Endodermal cell (in vitro differentiated cells): ENCODE data around the gene CFLAR. TPM values are rescaled to one million over a fixed set of nuclear protein-coding genes. Genes with fewer than 3 reads are reported as not detected.

ENCODE experiments used
- DNase-seq: peaks from one replicate; pipeline ENCODE4 v3.0.0-alpha.2; 2017
- H3K27ac ChIP-seq: 2 replicates; pipeline ENCODE4 v1.5.1; 2013; ENCODE audit warnings: mild to moderate bottlenecking, low read depth, low read length, moderate library complexity
- H3K27me3 ChIP-seq: 2 replicates; pipeline ENCODE4 v1.6.1; 2013; ENCODE audit warnings: mild to moderate bottlenecking, low read length, moderate library complexity; ENCODE audit not compliant: insufficient read depth, control insufficient read depth, poor library complexity, severe bottlenecking
- H3K36me3 ChIP-seq: 2 replicates; pipeline ENCODE4 v1.7.0; 2013; ENCODE audit warnings: mild to moderate bottlenecking, low read length, moderate library complexity; ENCODE audit not compliant: control insufficient read depth, insufficient read depth
- H3K4me1 ChIP-seq: one replicate; pipeline ENCODE4 v1.7.0; 2013; ENCODE audit warnings: low read length; ENCODE audit not compliant: control insufficient read depth, insufficient read depth
- H3K4me3 ChIP-seq: 2 replicates; pipeline ENCODE4 v1.5.1; 2013; ENCODE audit warnings: mild to moderate bottlenecking, low read length, moderate library complexity
- H3K9ac ChIP-seq: 2 replicates; pipeline ENCODE4 v1.6.1; 2013; ENCODE audit warnings: mild to moderate bottlenecking, low read length, moderate library complexity; ENCODE audit not compliant: poor library complexity, severe bottlenecking; ENCODE audit errors: extremely low read depth
- H3K9me3 ChIP-seq: 2 replicates; pipeline ENCODE4 v1.6.1; 2013; ENCODE audit warnings: mild to moderate bottlenecking, low read length, moderate library complexity; ENCODE audit not compliant: control insufficient read depth
- H3K27ac Mint-ChIP-seq: 2 replicates; pipeline ENCODE4 v1.8.0; 2020; ENCODE audit warnings: mixed read lengths
- H3K27me3 Mint-ChIP-seq: 2 replicates; pipeline ENCODE4 v1.8.0; 2021; ENCODE audit warnings: mild to moderate bottlenecking, mixed read lengths; ENCODE audit not compliant: insufficient read depth
- H3K36me3 Mint-ChIP-seq: 2 replicates; pipeline ENCODE4 v1.8.0; 2020; ENCODE audit warnings: low read depth, mixed read lengths
- H3K4me1 Mint-ChIP-seq: 2 replicates; pipeline ENCODE4 v1.8.0; 2020; ENCODE audit warnings: mixed read lengths
- H3K4me3 Mint-ChIP-seq: 2 replicates; pipeline ENCODE4 v1.8.0; 2020; ENCODE audit warnings: mild to moderate bottlenecking, moderate library complexity, mixed read lengths
- H3K9me3 Mint-ChIP-seq: 2 replicates; pipeline ENCODE4 v1.8.0; 2020; ENCODE audit warnings: mild to moderate bottlenecking, mixed read lengths
- WGBS, 2 experiments: methylation state at CpG; one replicate each; pipeline versions ENCODE4 v1.1.5 to v1.1.7; 2013; ENCODE audit warnings: missing lambda C conversion rate in 2 of 2, mixed read lengths in 1 of 2; ENCODE audit not compliant: insufficient coverage in 1 of 2, insufficient read length in 1 of 2; 5-methylcytosine and 5-hydroxymethylcytosine counted together
- total RNA-seq, 2 donors: library from RNA; stranded (reverse); fragmentation: NEBNext Ultra II Directional in 1 of 2; extraction: Animal tissue kit (Norgen Biotek cat#: 25700) in 1 of 2; gene quantifications; 2 replicates in 1 of 2; 3 replicates in 1 of 2; pipeline ENCODE4 v1.2.1, GENCODE V29; 2021
- TF ChIP-seq, protein P1 (sequence below): fragments of 200-600 bp; sonication (generic); conservative IDR thresholded peaks from 2 replicates; pipeline ENCODE4 v1.5.0; 2021; ENCODE audit warnings: antibody characterized with exemption, mild to moderate bottlenecking

CFLAR gene
- total RNA-seq, 2 donors from 2014 or later, result 168 to 197 TPM

DNA sequence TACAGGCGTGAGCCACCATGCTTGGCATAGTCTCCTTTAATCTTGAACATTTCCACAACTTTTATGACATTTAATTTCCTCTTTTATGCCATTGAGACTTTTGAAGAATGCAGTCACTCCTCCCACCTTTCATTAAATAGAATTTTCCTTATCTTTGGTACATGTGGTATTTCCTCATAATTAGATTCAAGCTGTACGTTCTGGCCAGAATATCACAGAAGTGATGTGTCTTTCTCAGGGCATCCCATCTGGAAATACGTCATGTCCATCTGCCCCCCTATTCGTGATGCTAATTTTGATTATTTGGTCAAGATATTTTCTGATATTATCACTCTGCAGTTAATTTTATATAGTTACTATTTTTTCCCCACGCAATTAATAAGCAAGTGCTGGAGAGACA lies 83.9 kb downstream of the CFLAR start:
- Histone ChIP-seq H3K27ac (no peak overlapping the region), H3K9me3 (no peaks in the 10 kb centered on the region), H3K36me3 (no peaks in the 10 kb centered on the region), H3K4me3 (no peak overlapping the region), H3K4me1 (no peaks in the 10 kb centered on the region), H3K27me3 (no peaks in the 10 kb centered on the region), H3K9ac (no peak overlapping the region)
- Mint-ChIP-seq H3K4me1 (peaks cover 4% of the 10 kb centered on the region), H3K4me3 (no peak overlapping the region), H3K36me3 (peaks cover 24% of the 10 kb centered on the region), H3K27ac (no peak overlapping the region), H3K27me3 (no peaks in the 10 kb centered on the region), H3K9me3 (no peaks in the 10 kb centered on the region)
- WGBS, 2 experiments, result 96 to 97% methylated on average over 4 to 5 of the region's 5 CpGs
- TF ChIP-seq, protein P1, sequence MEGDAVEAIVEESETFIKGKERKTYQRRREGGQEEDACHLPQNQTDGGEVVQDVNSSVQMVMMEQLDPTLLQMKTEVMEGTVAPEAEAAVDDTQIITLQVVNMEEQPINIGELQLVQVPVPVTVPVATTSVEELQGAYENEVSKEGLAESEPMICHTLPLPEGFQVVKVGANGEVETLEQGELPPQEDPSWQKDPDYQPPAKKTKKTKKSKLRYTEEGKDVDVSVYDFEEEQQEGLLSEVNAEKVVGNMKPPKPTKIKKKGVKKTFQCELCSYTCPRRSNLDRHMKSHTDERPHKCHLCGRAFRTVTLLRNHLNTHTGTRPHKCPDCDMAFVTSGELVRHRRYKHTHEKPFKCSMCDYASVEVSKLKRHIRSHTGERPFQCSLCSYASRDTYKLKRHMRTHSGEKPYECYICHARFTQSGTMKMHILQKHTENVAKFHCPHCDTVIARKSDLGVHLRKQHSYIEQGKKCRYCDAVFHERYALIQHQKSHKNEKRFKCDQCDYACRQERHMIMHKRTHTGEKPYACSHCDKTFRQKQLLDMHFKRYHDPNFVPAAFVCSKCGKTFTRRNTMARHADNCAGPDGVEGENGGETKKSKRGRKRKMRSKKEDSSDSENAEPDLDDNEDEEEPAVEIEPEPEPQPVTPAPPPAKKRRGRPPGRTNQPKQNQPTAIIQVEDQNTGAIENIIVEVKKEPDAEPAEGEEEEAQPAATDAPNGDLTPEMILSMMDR, result no peak
- DNase-seq, result no peak

DNA sequence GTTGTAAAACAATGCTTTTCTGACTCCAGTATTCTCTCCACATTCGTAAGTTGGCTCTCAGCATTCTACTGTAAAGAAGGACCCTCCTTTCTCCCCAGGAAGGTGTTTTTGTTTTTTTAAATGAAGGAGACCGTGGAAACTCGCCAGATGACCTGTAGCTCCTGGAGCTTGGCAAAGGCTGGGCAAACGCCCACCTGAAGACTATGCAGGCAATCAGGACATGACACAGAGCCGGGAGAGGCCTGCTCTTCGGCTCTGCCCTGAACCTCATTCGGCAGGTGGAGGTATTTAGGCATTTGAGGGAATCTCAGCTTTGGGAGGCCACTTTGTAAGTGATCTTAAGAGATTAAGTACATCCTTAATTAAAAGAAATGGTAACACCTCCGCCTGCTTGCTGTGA lies 84.4 kb downstream of the CFLAR start:
- H3K36me3 Mint-ChIP-seq, result peaks cover 24% of the 10 kb centered on the region
- no peak overlapping the region for H3K4me3 Mint-ChIP-seq
- H3K4me1 Mint-ChIP-seq, result peaks cover 4% of the 10 kb centered on the region
- no peaks in the 10 kb centered on the region for H3K27me3 Mint-ChIP-seq
- no peak for DNase-seq
- no peak overlapping the region for H3K27ac Mint-ChIP-seq
- WGBS, 2 experiments, result 88 to 93% methylated on average over 5 to 8 of the region's 8 CpGs
- no peaks in the 10 kb centered on the region for H3K27me3 ChIP-seq
- H3K4me3 ChIP-seq, result no peak overlapping the region
- TF ChIP-seq, protein P1, result no peak
- no peaks in the 10 kb centered on the region for H3K9me3 Mint-ChIP-seq
- H3K9me3 ChIP-seq, result no peaks in the 10 kb centered on the region
- no peaks in the 10 kb centered on the region for H3K36me3 ChIP-seq
- no peaks in the 10 kb centered on the region for H3K4me1 ChIP-seq
- no peak overlapping the region for H3K27ac ChIP-seq
- no peak overlapping the region for H3K9ac ChIP-seq

DNA sequence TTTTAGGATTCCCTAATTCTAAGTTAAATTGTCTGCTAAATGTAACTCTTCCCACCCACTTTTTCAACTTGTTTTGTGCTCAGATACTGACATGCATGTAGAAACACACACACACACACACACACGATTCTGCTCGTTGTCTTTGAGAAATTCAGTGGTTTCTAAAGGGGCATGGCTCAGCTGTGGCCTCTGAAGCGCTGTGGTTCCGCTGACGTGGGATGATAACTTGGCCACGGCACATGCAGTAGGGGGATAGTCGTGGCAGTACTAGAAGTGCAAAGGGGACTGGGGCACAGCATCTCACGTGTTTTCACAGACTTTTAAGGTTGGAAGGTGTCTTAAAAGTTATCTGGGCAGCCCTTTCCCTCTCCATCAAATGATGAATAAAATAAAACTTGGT lies 85.4 kb downstream of the CFLAR start:
- no peaks in the 10 kb centered on the region for H3K36me3 ChIP-seq
- H3K27ac ChIP-seq, result no peak overlapping the region
- H3K4me1 ChIP-seq, result no peaks in the 10 kb centered on the region
- H3K4me3 Mint-ChIP-seq, result no peak overlapping the region
- TF ChIP-seq, protein P1, result no peak
- no peaks in the 10 kb centered on the region for H3K9me3 Mint-ChIP-seq
- H3K36me3 Mint-ChIP-seq, result peaks cover 16% of the 10 kb centered on the region
- no peak for DNase-seq
- H3K9ac ChIP-seq, result no peak overlapping the region
- H3K27me3 ChIP-seq, result no peaks in the 10 kb centered on the region
- WGBS, 2 experiments, result 95 to 98% methylated on average over 8 of the region's 8 CpGs
- H3K27ac Mint-ChIP-seq, result no peak overlapping the region
- H3K9me3 ChIP-seq, result no peaks in the 10 kb centered on the region
- no peaks in the 10 kb centered on the region for H3K27me3 Mint-ChIP-seq
- H3K4me3 ChIP-seq, result no peak overlapping the region
- H3K4me1 Mint-ChIP-seq, result peaks cover 4% of the 10 kb centered on the region
